C4-2B (cell line): ENCODE measurements around the gene KCNK1.

Experiments
- CTCF ChIP-seq: fragments of 450-650 bp; conservative IDR thresholded peaks from 2 replicates; pipeline ENCODE4 v1.5.1; 2017; ENCODE audit warnings: mild to moderate bottlenecking
- ZFX ChIP-seq: fragments of 450-650 bp; IDR thresholded peaks from 2 replicates; pipeline ENCODE4 v1.6.1; 2017

GRCh38 chr1:233664253-233664652 lies 50.3 kb downstream of the KCNK1 start:
- no peak for TF ChIP-seq CTCF
- TF ChIP-seq ZFX = no peak
